ENCODE results near the gene SP2. TPM values are rescaled to one million over a fixed set of nuclear protein-coding genes. Genes with fewer than 3 reads are reported as not detected.

The SP2 gene
- total and polyA plus RNA-seq, 4 donors, result 4.9 to 19.9 (median 11.1) TPM

- peaks cover 0 to 13% (median 0%) of the 10 kb centered on the region in 4 donors for H3K36me3 ChIP-seq (ENCODE audit: control insufficient read depth in 4 of 4, insufficient read depth in 4 of 4, low read length in 4 of 4)
- no peak overlapping the region for H3K9ac ChIP-seq (ENCODE audit: insufficient read depth in 1 of 2, low read length in 2 of 2)
- WGBS, 2 donors, result 34 to 55% methylated on average over 5 of the region's 5 CpGs
- H3K9me3 ChIP-seq (ENCODE audit: control insufficient read depth in 4 of 4, insufficient read depth in 3 of 4, low read length in 3 of 4), result no peaks in the 10 kb centered on the region
- TF ChIP-seq CTCF (IDR thresholded peaks at IDR 0.05; ENCODE audit: control extremely low read depth, extremely low read depth), result no peak
- H3K4me1 ChIP-seq (ENCODE audit: control insufficient read depth in 5 of 5, insufficient read depth in 5 of 5, low read length in 5 of 5), result peaks cover 0 to 16% (median 9%) of the 10 kb centered on the region in 5 donors
- no peak overlapping the region for H3K4me3 ChIP-seq
- peak; percentile 10 for ATAC-seq (ENCODE audit: insufficient read depth, low FRiP score)
- no peak for DNase-seq
- H3K27me3 ChIP-seq (ENCODE audit: control insufficient read depth in 3 of 3, insufficient read depth in 3 of 3, low read length in 2 of 3), result no peaks in the 10 kb centered on the region
- peak overlapping the region in 1 of 2 donors; percentile 54 for H3K27ac ChIP-seq (ENCODE audit: low read depth in 1 of 2, low read length in 1 of 2)
These were observed 52.7 kb downstream of the SP2 start for GRCh38 chr17:47948706-47949196.

GRCh38 chr17:47949197-47949759 lies 53.2 kb downstream of the SP2 start:
- H3K36me3 ChIP-seq (ENCODE audit: control insufficient read depth in 4 of 4, insufficient read depth in 4 of 4, low read length in 4 of 4), result peaks cover 0 to 13% (median 0%) of the 10 kb centered on the region in 4 donors
- peak; percentile 84 for TF ChIP-seq CTCF (IDR thresholded peaks at IDR 0.05; ENCODE audit: control extremely low read depth, extremely low read depth)
- 5 to 8% methylated on average over 22 of the region's 22 CpGs for WGBS, 2 donors
- H3K4me3 ChIP-seq, result no peak overlapping the region
- DNase-seq (peak; percentile 87 to 90 (median 89)), ATAC-seq (ENCODE audit: insufficient read depth, low FRiP score) (peak; percentile 64)
- H3K27me3 ChIP-seq (ENCODE audit: control insufficient read depth in 3 of 3, insufficient read depth in 3 of 3, low read length in 2 of 3), result no peaks in the 10 kb centered on the region
- H3K9ac ChIP-seq (ENCODE audit: insufficient read depth in 1 of 2, low read length in 2 of 2), result peak overlapping the region in 1 of 2 donors; percentile 59
- no peaks in the 10 kb centered on the region for H3K9me3 ChIP-seq (ENCODE audit: control insufficient read depth in 4 of 4, insufficient read depth in 3 of 4, low read length in 3 of 4)
- H3K4me1 ChIP-seq (ENCODE audit: control insufficient read depth in 5 of 5, insufficient read depth in 5 of 5, low read length in 5 of 5), result peaks cover 0 to 16% (median 9%) of the 10 kb centered on the region in 5 donors
- peak overlapping the region in 1 of 2 donors; percentile 78 for H3K27ac ChIP-seq (ENCODE audit: low read depth in 1 of 2, low read length in 1 of 2)

GRCh38 chr17:47949946-47950345 lies 53.9 kb downstream of the SP2 start:
- H3K36me3 ChIP-seq (ENCODE audit: control insufficient read depth in 4 of 4, insufficient read depth in 4 of 4, low read length in 4 of 4), result peaks cover 0 to 13% (median 0%) of the 10 kb centered on the region in 4 donors
- peaks cover 0 to 16% (median 9%) of the 10 kb centered on the region in 5 donors for H3K4me1 ChIP-seq (ENCODE audit: control insufficient read depth in 5 of 5, insufficient read depth in 5 of 5, low read length in 5 of 5)
- ATAC-seq (ENCODE audit: insufficient read depth, low FRiP score), result no peak
- peak overlapping the region in 1 of 2 donors; percentile 78 for H3K27ac ChIP-seq (ENCODE audit: low read depth in 1 of 2, low read length in 1 of 2)
- no peak for TF ChIP-seq CTCF (IDR thresholded peaks at IDR 0.05; ENCODE audit: control extremely low read depth, extremely low read depth)
- 20 to 37% methylated on average over 3 of the region's 3 CpGs for WGBS, 2 donors
- no peaks in the 10 kb centered on the region for H3K9me3 ChIP-seq (ENCODE audit: control insufficient read depth in 4 of 4, insufficient read depth in 3 of 4, low read length in 3 of 4)
- peak overlapping the region in 1 of 2 donors; percentile 59 for H3K9ac ChIP-seq (ENCODE audit: insufficient read depth in 1 of 2, low read length in 2 of 2)
- no peaks in the 10 kb centered on the region for H3K27me3 ChIP-seq (ENCODE audit: control insufficient read depth in 3 of 3, insufficient read depth in 3 of 3, low read length in 2 of 3)
- no peak overlapping the region for H3K4me3 ChIP-seq
- no peak for DNase-seq

All from lung (tissue), 12 donors.